Right lobe of liver (tissue), 4 donors: ENCODE results near the gene NUMB.

Experiments used
- CTCF ChIP-seq, 4 donors: fragments of 200-600 bp in 3 of 4; fragments of 450-650 bp in 1 of 4; IDR thresholded peaks; one replicate each; pipeline versions ENCODE4 v1.5.1 to v1.8.0; 2016 to 2022; ENCODE audit warnings: antibody characterized with exemption in 4 of 4, mild to moderate bottlenecking in 2 of 4
- POLR2A ChIP-seq: fragments of 450-650 bp; IDR thresholded peaks from one replicate; pipeline ENCODE4 v1.6.1; 2017; ENCODE audit warnings: antibody characterized with exemption, mild to moderate bottlenecking
- donor health status: DM: no; HTN: no; CAD: no.
- donor health status: DM: no; HTN: no; CAD: no.
- donor health status: DM: no; HTN: yes; CAD: no.

- TF ChIP-seq CTCF (IDR thresholded peaks at IDR 0.05) (no peak), POLR2A (no peak)
Measured at GRCh38 chr14:73459959-73460358, 1.6 kb upstream of the NUMB start.
